ENCODE data around the gene PTBP1. TPM values are rescaled to one million over a fixed set of nuclear protein-coding genes. Genes with fewer than 3 reads are reported as not detected.

Gene PTBP1
- total RNA-seq, 1 donor from 2014 or later, result 285 TPM

DNA sequence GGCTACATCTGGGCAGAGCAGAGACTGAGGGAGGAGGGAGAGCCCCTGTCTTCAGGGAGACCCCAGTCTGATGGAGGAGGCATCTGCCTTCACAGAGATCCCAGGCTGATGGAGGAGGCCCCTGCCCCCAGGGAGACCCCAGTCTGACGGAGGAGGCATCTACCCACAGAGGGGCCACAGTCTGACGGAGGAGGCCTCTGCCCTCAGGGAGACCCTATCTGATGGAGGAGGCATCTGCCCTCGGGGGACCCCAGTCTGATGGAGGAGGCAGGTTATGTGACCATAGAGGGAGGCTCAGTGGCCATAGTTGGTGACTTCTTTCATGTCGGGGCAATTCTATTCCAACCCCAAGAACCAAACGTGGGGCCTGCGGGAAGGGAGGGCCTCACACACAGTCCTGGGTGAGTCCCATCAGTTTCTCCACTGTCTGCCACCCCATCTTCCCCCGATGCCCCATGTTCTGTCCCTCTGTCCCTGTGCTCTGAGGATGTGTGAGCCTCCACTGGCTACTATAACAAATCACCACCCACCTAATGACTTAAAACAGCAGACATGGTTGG, 32.0 kb upstream of the PTBP1 start:
- no peak overlapping the region for H3K27ac Mint-ChIP-seq (ENCODE audit: unreplicated experiment)
- peaks cover 17% of the 10 kb centered on the region for H3K4me1 Mint-ChIP-seq (ENCODE audit: low read depth)
- no peaks in the 10 kb centered on the region for H3K9me3 Mint-ChIP-seq (ENCODE audit: low read depth)
- no peaks in the 10 kb centered on the region for H3K27me3 Mint-ChIP-seq (ENCODE audit: low read depth)
- H3K4me3 Mint-ChIP-seq (ENCODE audit: unreplicated experiment), result no peak overlapping the region
- TF ChIP-seq, protein P1, sequence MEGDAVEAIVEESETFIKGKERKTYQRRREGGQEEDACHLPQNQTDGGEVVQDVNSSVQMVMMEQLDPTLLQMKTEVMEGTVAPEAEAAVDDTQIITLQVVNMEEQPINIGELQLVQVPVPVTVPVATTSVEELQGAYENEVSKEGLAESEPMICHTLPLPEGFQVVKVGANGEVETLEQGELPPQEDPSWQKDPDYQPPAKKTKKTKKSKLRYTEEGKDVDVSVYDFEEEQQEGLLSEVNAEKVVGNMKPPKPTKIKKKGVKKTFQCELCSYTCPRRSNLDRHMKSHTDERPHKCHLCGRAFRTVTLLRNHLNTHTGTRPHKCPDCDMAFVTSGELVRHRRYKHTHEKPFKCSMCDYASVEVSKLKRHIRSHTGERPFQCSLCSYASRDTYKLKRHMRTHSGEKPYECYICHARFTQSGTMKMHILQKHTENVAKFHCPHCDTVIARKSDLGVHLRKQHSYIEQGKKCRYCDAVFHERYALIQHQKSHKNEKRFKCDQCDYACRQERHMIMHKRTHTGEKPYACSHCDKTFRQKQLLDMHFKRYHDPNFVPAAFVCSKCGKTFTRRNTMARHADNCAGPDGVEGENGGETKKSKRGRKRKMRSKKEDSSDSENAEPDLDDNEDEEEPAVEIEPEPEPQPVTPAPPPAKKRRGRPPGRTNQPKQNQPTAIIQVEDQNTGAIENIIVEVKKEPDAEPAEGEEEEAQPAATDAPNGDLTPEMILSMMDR (IDR thresholded peaks at IDR 0.05), result no peak
- DNase-seq (ENCODE audit: low spot score), result no peak
- no peaks in the 10 kb centered on the region for H3K36me3 Mint-ChIP-seq (ENCODE audit: low read depth)

DNA sequence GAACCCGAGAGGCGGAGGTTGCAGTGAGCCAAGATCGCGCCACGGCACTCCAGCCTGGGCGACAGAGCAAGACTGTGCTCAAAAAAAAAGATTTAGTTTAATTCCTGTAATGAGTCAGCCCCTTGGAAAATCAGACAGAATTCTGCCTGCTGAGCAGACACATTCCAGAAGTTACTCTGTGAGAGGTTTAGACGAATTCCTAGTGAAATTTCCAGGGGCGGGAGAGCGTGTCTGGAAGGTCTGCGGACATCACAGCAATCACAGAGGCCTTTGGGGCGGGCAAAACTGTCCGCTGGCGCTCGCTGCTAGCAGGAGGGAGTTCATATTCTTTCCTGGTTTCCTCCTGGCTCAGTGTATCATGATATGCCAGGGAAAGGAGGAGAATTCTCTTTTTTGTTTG, 28.8 kb upstream of the PTBP1 start:
- Mint-ChIP-seq H3K36me3 (ENCODE audit: low read depth) (no peaks in the 10 kb centered on the region), H3K27ac (ENCODE audit: unreplicated experiment) (peak overlapping the region; percentile 97), H3K9me3 (ENCODE audit: low read depth) (no peaks in the 10 kb centered on the region), H3K27me3 (ENCODE audit: low read depth) (no peaks in the 10 kb centered on the region), H3K4me1 (ENCODE audit: low read depth) (peaks cover 19% of the 10 kb centered on the region), H3K4me3 (ENCODE audit: unreplicated experiment) (no peak overlapping the region)
- TF ChIP-seq, protein P1 (IDR thresholded peaks at IDR 0.05), result no peak
- DNase-seq (ENCODE audit: low spot score), result no peak

DNA sequence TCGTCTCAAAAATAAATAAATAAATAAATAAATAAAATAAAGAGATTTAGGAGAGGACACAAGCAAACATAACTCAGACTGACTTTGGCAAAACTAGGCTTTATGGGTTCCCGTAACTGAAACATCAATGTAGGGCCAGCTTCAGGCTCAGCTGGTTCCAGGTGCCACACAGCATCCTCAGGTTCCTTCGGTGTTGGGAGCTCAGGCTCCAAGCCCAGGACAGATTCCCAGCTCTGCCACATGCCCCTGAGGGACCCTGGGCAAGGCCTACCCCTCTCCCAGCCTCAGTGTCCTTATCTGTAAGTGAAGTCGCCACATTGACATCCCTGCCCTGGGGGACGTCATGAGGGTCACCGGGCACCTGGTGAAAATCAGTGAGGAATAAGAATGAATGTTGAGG, 27.6 kb upstream of the PTBP1 start:
- Mint-ChIP-seq H3K27me3 (ENCODE audit: low read depth) (no peaks in the 10 kb centered on the region), H3K27ac (ENCODE audit: unreplicated experiment) (peak overlapping the region; percentile 27), H3K36me3 (ENCODE audit: low read depth) (no peaks in the 10 kb centered on the region), H3K9me3 (ENCODE audit: low read depth) (no peaks in the 10 kb centered on the region), H3K4me1 (ENCODE audit: low read depth) (peaks cover 19% of the 10 kb centered on the region), H3K4me3 (ENCODE audit: unreplicated experiment) (no peak overlapping the region)
- TF ChIP-seq, protein P1 (IDR thresholded peaks at IDR 0.05), result no peak
- no peak for DNase-seq (ENCODE audit: low spot score)

DNA sequence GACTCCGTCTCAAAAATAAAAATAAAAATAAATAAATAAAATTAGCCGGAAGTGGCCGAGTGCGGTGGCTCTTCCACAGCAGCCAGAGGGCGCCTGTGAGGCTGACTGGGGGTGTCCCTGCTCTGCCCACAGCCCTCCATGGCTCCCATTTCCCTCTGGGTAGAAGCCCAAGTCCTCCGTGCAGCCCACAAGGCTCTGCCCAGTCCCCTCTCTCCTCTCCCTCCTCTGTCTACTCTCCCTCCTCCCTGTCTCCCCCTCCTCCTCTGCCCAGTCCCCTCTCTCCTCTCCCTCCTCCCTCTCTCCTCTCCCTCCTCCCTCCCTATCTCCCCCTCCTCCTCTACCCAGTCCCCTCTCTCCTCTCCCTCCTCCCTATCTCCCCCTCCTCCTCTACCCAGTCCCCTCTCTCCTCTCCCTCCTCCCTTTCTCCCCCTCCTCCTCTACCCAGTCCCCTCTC, 25.9 kb upstream of the PTBP1 start:
- TF ChIP-seq, protein P1 (IDR thresholded peaks at IDR 0.05), result peak; percentile 79
- Mint-ChIP-seq H3K27ac (ENCODE audit: unreplicated experiment) (no peak overlapping the region), H3K27me3 (ENCODE audit: low read depth) (no peaks in the 10 kb centered on the region), H3K9me3 (ENCODE audit: low read depth) (no peaks in the 10 kb centered on the region), H3K36me3 (ENCODE audit: low read depth) (no peaks in the 10 kb centered on the region), H3K4me3 (ENCODE audit: unreplicated experiment) (no peak overlapping the region), H3K4me1 (ENCODE audit: low read depth) (peaks cover 19% of the 10 kb centered on the region)
- peak; percentile 82 for DNase-seq (ENCODE audit: low spot score)

DNA sequence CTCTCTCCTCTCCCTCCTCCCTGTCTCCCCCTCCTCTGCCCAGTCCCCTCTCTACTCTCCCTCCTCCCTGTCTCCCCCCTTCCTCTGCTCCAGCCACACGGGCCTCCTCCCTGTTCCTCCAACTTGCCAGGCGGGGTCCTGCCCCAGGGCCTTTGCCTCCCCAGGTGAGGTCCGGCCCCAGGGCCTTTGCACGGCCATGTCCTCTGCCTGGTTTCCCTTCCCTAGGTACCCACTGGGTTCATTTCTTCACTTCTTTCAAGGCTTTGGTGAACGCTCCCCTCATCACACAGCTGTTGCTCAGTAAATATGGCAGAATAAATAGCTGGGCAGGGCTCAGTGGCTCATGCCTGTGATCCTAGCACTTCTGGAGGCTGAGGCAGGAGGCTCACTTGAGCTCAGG, 25.2 kb upstream of the PTBP1 start:
- Mint-ChIP-seq H3K27ac (ENCODE audit: unreplicated experiment) (no peak overlapping the region), H3K27me3 (ENCODE audit: low read depth) (no peaks in the 10 kb centered on the region), H3K9me3 (ENCODE audit: low read depth) (no peaks in the 10 kb centered on the region), H3K36me3 (ENCODE audit: low read depth) (no peaks in the 10 kb centered on the region), H3K4me1 (ENCODE audit: low read depth) (peaks cover 18% of the 10 kb centered on the region), H3K4me3 (ENCODE audit: unreplicated experiment) (no peak overlapping the region)
- no peak for DNase-seq (ENCODE audit: low spot score)
- TF ChIP-seq, protein P1 (IDR thresholded peaks at IDR 0.05), result no peak
